Panc1 (cell line): ENCODE measurements around the gene NCOA5. TPM values are rescaled to one million over a fixed set of nuclear protein-coding genes. Genes with fewer than 3 reads are reported as not detected.

Experiments used
- ATAC-seq: fragments of 200-7000 bp; cut with Tn5 transposase; 2 replicates; pipeline ENCODE4 v1.9.1; 2020; ENCODE audit warnings: mild to moderate bottlenecking, moderate library complexity
- BruUV-seq: library from RNA; stranded (reverse); fragments of 400-500 nt; replicated peaks from 2 replicates; lab custom pipeline; 2021; lab: Mats Ljungman, UMichigan
- CTCF ChIA-PET: fragments of 300-600 bp; sonication (Branson Sonifier 250); formaldehyde crosslinking; loops from one replicate; lab custom pipeline; 2022; ENCODE audit warnings: antibody characterized with exemption; lab: Charles Lee
- POLR2A ChIA-PET: fragments of 300-600 bp; sonication (Branson Sonifier 250); formaldehyde crosslinking; loops from one replicate; lab custom pipeline; 2022; ENCODE audit warnings: antibody characterized with exemption; lab: Charles Lee
- DNase-seq: peaks from one replicate; pipeline ENCODE4 v3.0.0-alpha.2; 2010; ENCODE audit warnings: low read depth, low spot score
- H3K27ac ChIP-seq: 2 replicates; pipeline ENCODE4 v1.5.1; 2011; ENCODE audit warnings: mild to moderate bottlenecking, low read length, inconsistent platforms
- H3K27me3 ChIP-seq: fragments of 200-500 bp; sonication (Bioruptor generic); 2 replicates; pipeline ENCODE4 v1.6.0; 2014; ENCODE audit warnings: low read length, inconsistent platforms; ENCODE audit not compliant: control insufficient read depth, insufficient read depth
- H3K36me3 ChIP-seq: fragments of 200-500 bp; sonication (Bioruptor generic); 2 replicates; pipeline ENCODE4 v1.5.1; 2014; ENCODE audit warnings: inconsistent platforms, mild to moderate bottlenecking, low read length, moderate library complexity; ENCODE audit not compliant: control insufficient read depth, insufficient read depth
- H3K4me1 ChIP-seq: 2 replicates; pipeline ENCODE4 v1.5.1; 2011; ENCODE audit warnings: inconsistent platforms, mild to moderate bottlenecking, low read length, moderate library complexity; ENCODE audit not compliant: control insufficient read depth, insufficient read depth
- H3K4me3 ChIP-seq, 2 experiments: 2 replicates each; pipeline ENCODE4 v1.5.1; 2011 to 2012; ENCODE audit warnings: low read depth in 2 of 2, low read length in 2 of 2, mild to moderate bottlenecking in 2 of 2, inconsistent platforms in 1 of 2, moderate library complexity in 1 of 2
- H3K9me3 ChIP-seq: fragments of 200-500 bp; sonication (Bioruptor generic); 2 replicates; pipeline ENCODE4 v1.5.1; 2014; ENCODE audit warnings: low read depth, mild to moderate bottlenecking, inconsistent platforms, low read length, moderate library complexity; ENCODE audit not compliant: control insufficient read depth, insufficient read depth
- POLR2AphosphoS5 ChIP-seq: IDR thresholded peaks from 2 replicates; pipeline ENCODE4 v1.6.1; 2012; ENCODE audit warnings: mild to moderate bottlenecking, low read depth, low read length, moderate library complexity
- SIN3A ChIP-seq: IDR thresholded peaks from 2 replicates; pipeline ENCODE4 v1.6.1; 2012; ENCODE audit warnings: low read depth, mild to moderate bottlenecking, low read length, moderate library complexity, borderline replicate concordance; ENCODE audit not compliant: insufficient read depth
- TCF7L2 ChIP-seq: IDR thresholded peaks from 2 replicates; pipeline ENCODE4 v1.6.1; 2011; ENCODE audit warnings: mild to moderate bottlenecking, low read depth, low read length, inconsistent platforms
- in situ Hi-C: cut with HindIII; loops from 2 replicates; pipeline ENCODE4 v1.10.0; 2016; ENCODE audit warnings: low sequenced_read_pairs, low pct_unique_long_range_greater_than_20kb
- intact Hi-C: fragments of 100-400 bp; cut with micrococcal nuclease; formaldehyde crosslinking; loops from one replicate; pipeline ENCODE4 v1.10.0; 2022; ENCODE audit not compliant: unreplicated experiment
- total RNA-seq: library from RNA; stranded (reverse); gene quantifications from one replicate; pipeline ENCODE4 v1.2.1, GENCODE V29; 2021; ENCODE audit not compliant: unreplicated experiment
- TF ChIP-seq, protein P1 (sequence below), 2 experiments: IDR thresholded peaks; 2 replicates each; pipeline ENCODE4 v1.6.1; 2011 to 2012; ENCODE audit warnings: low read depth in 2 of 2, control low read depth in 1 of 2, low read length in 1 of 2, mild to moderate bottlenecking in 1 of 2, moderate library complexity in 1 of 2; ENCODE audit not compliant: insufficient read depth in 1 of 2
- TF ChIP-seq, protein P2 (sequence below): fragments of 450-650 bp; IDR thresholded peaks from 2 replicates; pipeline ENCODE4 v1.5.1; 2017; ENCODE audit warnings: mild to moderate bottlenecking

Gene NCOA5
- total RNA-seq, 1 experiment from 2014 or later = 30.6 TPM

DNA sequence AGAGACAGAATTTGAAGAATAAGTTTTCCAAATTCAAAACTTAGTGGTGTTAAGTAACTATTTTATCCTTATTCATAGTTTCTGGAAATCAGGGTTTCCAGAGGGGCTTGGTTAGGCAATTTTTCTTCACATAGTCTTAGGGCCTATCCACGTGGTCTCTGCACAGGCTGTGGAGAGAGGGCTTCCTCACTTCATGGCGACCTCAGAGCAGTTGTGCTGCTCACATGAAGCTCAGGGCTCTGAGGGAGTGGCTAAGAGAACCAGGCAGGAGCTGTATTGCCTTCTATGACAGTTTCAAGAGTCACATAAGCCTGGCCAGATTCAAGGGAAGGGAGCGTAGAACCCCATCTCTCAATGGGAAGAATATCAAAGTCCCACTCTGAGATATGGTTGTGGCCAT is 14.5 kb upstream of the NCOA5 start:
- intact Hi-C loops = no loop called here
- no peak for DNase-seq
- POLR2A ChIA-PET = no interaction called here

DNA sequence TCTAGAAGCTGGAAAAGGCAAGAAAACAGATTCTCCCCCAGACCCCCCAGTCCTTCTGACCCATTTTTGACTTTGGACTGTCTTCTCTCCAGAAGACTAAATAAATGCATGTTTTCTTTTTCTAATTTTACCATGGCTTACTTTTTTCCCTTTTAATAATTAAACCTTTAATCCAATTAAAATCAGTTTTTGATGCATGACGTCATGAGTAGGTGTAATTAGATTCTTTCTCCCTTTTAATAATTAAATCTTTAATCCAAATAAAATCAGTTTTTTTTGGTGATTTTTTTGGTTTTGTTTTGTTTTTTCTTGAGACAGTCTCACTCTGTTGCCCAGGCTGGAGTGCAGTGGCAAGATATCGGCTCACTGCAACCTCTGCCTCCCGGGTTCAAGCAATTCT is 13.2 kb upstream of the NCOA5 start:
- Histone ChIP-seq H3K4me1 (no peaks in the 10 kb centered on the region), H3K36me3 (no peaks in the 10 kb centered on the region), H3K27ac (no peak overlapping the region), H3K4me3 (no peak overlapping the region), H3K9me3 (no peaks in the 10 kb centered on the region), H3K27me3 (peaks cover 17% of the 10 kb centered on the region)
- in situ Hi-C loops = no loop called here
- POLR2A ChIA-PET = no interaction called here
- TF ChIP-seq, protein P1, sequence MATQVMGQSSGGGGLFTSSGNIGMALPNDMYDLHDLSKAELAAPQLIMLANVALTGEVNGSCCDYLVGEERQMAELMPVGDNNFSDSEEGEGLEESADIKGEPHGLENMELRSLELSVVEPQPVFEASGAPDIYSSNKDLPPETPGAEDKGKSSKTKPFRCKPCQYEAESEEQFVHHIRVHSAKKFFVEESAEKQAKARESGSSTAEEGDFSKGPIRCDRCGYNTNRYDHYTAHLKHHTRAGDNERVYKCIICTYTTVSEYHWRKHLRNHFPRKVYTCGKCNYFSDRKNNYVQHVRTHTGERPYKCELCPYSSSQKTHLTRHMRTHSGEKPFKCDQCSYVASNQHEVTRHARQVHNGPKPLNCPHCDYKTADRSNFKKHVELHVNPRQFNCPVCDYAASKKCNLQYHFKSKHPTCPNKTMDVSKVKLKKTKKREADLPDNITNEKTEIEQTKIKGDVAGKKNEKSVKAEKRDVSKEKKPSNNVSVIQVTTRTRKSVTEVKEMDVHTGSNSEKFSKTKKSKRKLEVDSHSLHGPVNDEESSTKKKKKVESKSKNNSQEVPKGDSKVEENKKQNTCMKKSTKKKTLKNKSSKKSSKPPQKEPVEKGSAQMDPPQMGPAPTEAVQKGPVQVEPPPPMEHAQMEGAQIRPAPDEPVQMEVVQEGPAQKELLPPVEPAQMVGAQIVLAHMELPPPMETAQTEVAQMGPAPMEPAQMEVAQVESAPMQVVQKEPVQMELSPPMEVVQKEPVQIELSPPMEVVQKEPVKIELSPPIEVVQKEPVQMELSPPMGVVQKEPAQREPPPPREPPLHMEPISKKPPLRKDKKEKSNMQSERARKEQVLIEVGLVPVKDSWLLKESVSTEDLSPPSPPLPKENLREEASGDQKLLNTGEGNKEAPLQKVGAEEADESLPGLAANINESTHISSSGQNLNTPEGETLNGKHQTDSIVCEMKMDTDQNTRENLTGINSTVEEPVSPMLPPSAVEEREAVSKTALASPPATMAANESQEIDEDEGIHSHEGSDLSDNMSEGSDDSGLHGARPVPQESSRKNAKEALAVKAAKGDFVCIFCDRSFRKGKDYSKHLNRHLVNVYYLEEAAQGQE (IDR thresholded peaks at IDR 0.05; ENCODE audit: insufficient read depth in 1 of 2, low read depth in 2 of 2, low read length in 1 of 2) = no peak
- TF ChIP-seq, protein P2, sequence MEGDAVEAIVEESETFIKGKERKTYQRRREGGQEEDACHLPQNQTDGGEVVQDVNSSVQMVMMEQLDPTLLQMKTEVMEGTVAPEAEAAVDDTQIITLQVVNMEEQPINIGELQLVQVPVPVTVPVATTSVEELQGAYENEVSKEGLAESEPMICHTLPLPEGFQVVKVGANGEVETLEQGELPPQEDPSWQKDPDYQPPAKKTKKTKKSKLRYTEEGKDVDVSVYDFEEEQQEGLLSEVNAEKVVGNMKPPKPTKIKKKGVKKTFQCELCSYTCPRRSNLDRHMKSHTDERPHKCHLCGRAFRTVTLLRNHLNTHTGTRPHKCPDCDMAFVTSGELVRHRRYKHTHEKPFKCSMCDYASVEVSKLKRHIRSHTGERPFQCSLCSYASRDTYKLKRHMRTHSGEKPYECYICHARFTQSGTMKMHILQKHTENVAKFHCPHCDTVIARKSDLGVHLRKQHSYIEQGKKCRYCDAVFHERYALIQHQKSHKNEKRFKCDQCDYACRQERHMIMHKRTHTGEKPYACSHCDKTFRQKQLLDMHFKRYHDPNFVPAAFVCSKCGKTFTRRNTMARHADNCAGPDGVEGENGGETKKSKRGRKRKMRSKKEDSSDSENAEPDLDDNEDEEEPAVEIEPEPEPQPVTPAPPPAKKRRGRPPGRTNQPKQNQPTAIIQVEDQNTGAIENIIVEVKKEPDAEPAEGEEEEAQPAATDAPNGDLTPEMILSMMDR = no peak
- no peak for TF ChIP-seq POLR2AphosphoS5
- no peak for TF ChIP-seq SIN3A
- no peak for TF ChIP-seq TCF7L2
- intact Hi-C loops = no loop called here
- ATAC-seq (no peak), DNase-seq (no peak)
- CTCF ChIA-PET = no interaction called here
- no TSS peak for BruUV-seq

More for the DNA sequence above, 14.5 kb upstream of the NCOA5 start:
- no peak for TF ChIP-seq POLR2AphosphoS5
- TF ChIP-seq SIN3A = no peak
- TF ChIP-seq, protein P2 = no peak
- TF ChIP-seq, protein P1 (IDR thresholded peaks at IDR 0.05; ENCODE audit: insufficient read depth in 1 of 2, low read depth in 2 of 2, low read length in 1 of 2) = no peak
- TF ChIP-seq TCF7L2 = no peak
- Histone ChIP-seq H3K4me3 (no peak overlapping the region), H3K9me3 (no peaks in the 10 kb centered on the region), H3K27me3 (peaks cover 18% of the 10 kb centered on the region), H3K4me1 (no peaks in the 10 kb centered on the region), H3K27ac (no peak overlapping the region), H3K36me3 (no peaks in the 10 kb centered on the region)
- BruUV-seq = no TSS peak
- CTCF ChIA-PET = no interaction called here
- in situ Hi-C loops = no loop called here
- no peak for ATAC-seq
